Smooth muscle cell (in vitro differentiated cells): ENCODE results near the gene FKRP. TPM values are rescaled to one million over a fixed set of nuclear protein-coding genes. Genes with fewer than 3 reads are reported as not detected.

Experiments
- DNase-seq: peaks from one replicate; lab custom pipeline; 2025; ENCODE audit not compliant: unreplicated experiment; lab: John Stamatoyannopoulos, UW
- H2AFZ ChIP-seq: fragments of 200-600 bp; sonication (generic); 2 replicates; pipeline ENCODE4 v1.6.0; 2016; ENCODE audit warnings: antibody characterized with exemption, low read depth, mild to moderate bottlenecking
- H3F3A ChIP-seq: fragments of 200-600 bp; sonication (generic); 2 replicates; pipeline ENCODE4 v1.6.0; 2017; ENCODE audit warnings: antibody characterized with exemption, low read depth
- H3K27ac ChIP-seq: fragments of 200-600 bp; sonication (generic); 2 replicates; pipeline ENCODE4 v1.5.1; 2016; ENCODE audit warnings: low read depth, mild to moderate bottlenecking
- H3K27me3 ChIP-seq: fragments of 200-600 bp; sonication (generic); 2 replicates; pipeline ENCODE4 v1.6.1; 2016; ENCODE audit warnings: low read depth, mild to moderate bottlenecking
- H3K36me3 ChIP-seq: fragments of 200-600 bp; sonication (generic); 2 replicates; pipeline ENCODE4 v1.5.1; 2016; ENCODE audit warnings: low read depth
- H3K4me1 ChIP-seq: fragments of 200-600 bp; sonication (generic); 2 replicates; pipeline ENCODE4 v1.5.1; 2016; ENCODE audit warnings: low read depth
- H3K4me2 ChIP-seq: fragments of 200-600 bp; sonication (generic); 2 replicates; pipeline ENCODE4 v1.6.0; 2016; ENCODE audit warnings: mild to moderate bottlenecking
- H3K4me3 ChIP-seq: fragments of 200-600 bp; sonication (generic); 2 replicates; pipeline ENCODE4 v1.5.1; 2016; ENCODE audit warnings: mild to moderate bottlenecking
- H3K79me2 ChIP-seq: fragments of 200-600 bp; sonication (generic); 2 replicates; pipeline ENCODE4 v1.6.0; 2016; ENCODE audit warnings: low read depth, mild to moderate bottlenecking
- H3K9ac ChIP-seq: fragments of 200-600 bp; sonication (generic); 2 replicates; pipeline ENCODE4 v1.6.0; 2016; ENCODE audit warnings: low read depth
- H3K9me3 ChIP-seq: fragments of 200-600 bp; sonication (generic); replicated peaks from 2 replicates; pipeline ENCODE4 v1.5.1; 2016; ENCODE audit warnings: low read depth
- H4K20me1 ChIP-seq: fragments of 200-600 bp; sonication (generic); 2 replicates; pipeline ENCODE4 v1.6.0; 2016; ENCODE audit warnings: low read depth
- WGBS: methylation state at CpG from one replicate; pipeline ENCODE4 v1.1.7; 2016; ENCODE audit warnings: low lambda C conversion rate; 5-methylcytosine and 5-hydroxymethylcytosine counted together
- polyA plus RNA-seq: library from polyadenylated mRNA; unstranded; fragments of >200 nt; fragmentation: Nextera tagmentation; extraction: Ambion mirVana; gene quantifications from 2 replicates; pipeline ENCODE4 v1.2.1, GENCODE V29; 2016
- total RNA-seq: library from RNA; depleted of rRNA; stranded (reverse); fragments of >200 nt; gene quantifications from 2 replicates; pipeline ENCODE4 v1.2.3, GENCODE V29; 2014
- TF ChIP-seq, protein P1 (sequence below): fragments of 200-600 bp; sonication (generic); IDR thresholded peaks from 2 replicates; pipeline ENCODE4 v1.5.1; 2017; ENCODE audit warnings: borderline replicate concordance, mild to moderate bottlenecking, antibody characterized with exemption; ENCODE audit not compliant: insufficient read depth, poor library complexity, severe bottlenecking

The FKRP gene
- total and polyA plus RNA-seq, 2 experiments from 2014 or later = 18.9 to 35.2 TPM

DNA sequence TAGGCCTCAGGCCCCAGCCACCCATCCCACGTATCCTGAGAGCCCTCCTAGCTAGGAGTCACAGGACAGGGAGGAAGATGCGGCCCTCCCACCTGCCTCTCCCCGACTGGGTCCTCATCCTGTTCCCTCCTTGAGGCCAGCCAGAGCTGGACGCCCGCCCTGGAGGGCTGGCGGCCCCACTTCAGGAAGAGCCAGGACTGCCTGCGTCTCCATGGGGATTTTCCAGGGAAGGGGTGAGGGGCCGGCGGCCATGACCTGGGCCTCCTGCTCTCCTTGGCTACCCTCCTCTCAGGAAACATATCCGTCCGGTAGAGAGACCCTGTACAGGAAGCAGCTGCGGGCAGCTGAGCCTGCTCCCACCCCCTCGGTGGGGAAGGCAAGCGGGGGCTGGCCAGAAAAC lies 17.6 kb upstream of the FKRP start:
- Histone ChIP-seq H3K27me3 (no peaks in the 10 kb centered on the region), H3K4me3 (no peak overlapping the region), H3K9ac (no peak overlapping the region), H3K4me2 (no peak overlapping the region), H3K4me1 (no peaks in the 10 kb centered on the region), H3K36me3 (no peaks in the 10 kb centered on the region), H3K27ac (no peak overlapping the region), H3F3A (no peaks in the 10 kb centered on the region), H4K20me1 (peaks cover 80% of the 10 kb centered on the region), H3K79me2 (no peaks in the 10 kb centered on the region), H2AFZ (no peak overlapping the region), H3K9me3 (no peaks in the 10 kb centered on the region)
- TF ChIP-seq, protein P1, sequence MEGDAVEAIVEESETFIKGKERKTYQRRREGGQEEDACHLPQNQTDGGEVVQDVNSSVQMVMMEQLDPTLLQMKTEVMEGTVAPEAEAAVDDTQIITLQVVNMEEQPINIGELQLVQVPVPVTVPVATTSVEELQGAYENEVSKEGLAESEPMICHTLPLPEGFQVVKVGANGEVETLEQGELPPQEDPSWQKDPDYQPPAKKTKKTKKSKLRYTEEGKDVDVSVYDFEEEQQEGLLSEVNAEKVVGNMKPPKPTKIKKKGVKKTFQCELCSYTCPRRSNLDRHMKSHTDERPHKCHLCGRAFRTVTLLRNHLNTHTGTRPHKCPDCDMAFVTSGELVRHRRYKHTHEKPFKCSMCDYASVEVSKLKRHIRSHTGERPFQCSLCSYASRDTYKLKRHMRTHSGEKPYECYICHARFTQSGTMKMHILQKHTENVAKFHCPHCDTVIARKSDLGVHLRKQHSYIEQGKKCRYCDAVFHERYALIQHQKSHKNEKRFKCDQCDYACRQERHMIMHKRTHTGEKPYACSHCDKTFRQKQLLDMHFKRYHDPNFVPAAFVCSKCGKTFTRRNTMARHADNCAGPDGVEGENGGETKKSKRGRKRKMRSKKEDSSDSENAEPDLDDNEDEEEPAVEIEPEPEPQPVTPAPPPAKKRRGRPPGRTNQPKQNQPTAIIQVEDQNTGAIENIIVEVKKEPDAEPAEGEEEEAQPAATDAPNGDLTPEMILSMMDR = no peak
- DNase-seq = no peak
- WGBS = 94% methylated on average over 14 of the region's 14 CpGs

DNA sequence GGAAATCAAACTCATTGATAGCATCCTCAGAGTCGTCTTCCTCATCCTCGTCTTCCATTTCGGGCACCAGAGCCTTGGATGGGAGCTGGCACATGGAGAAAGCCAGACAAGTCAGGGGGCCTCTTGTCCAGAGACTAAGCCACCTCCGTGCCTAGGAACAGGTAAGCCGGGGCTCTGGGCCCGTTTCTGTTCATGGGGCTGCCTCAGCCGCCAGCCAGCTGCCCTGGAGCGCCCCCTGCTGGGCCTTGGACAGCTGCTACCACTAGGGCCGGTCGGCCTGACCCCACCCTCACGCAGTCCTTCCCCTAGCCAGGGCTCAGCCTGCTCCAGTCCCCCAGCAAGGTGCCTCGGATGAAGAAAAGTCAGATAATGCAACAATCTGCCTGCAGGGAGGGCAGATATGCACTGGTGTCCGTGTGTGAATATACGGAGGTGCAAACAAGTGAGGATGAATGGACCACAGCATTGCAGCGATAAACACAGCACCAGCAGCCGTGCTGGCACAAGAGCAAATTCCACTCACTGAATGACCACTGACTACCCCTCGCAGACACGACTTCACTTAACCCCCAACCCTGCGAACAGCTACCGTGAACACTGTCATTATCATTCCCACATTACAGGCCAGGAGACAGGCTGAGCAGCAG lies 17.0 kb upstream of the FKRP start:
- no peak overlapping the region for H2AFZ ChIP-seq
- no peaks in the 10 kb centered on the region for H3K9me3 ChIP-seq
- H3K9ac ChIP-seq = no peak overlapping the region
- peak; percentile 10 for DNase-seq
- no peak overlapping the region for H3K27ac ChIP-seq
- WGBS = 63% methylated on average over 20 of the region's 20 CpGs
- H3K4me2 ChIP-seq = no peak overlapping the region
- no peaks in the 10 kb centered on the region for H3K27me3 ChIP-seq
- no peaks in the 10 kb centered on the region for H3K4me1 ChIP-seq
- H4K20me1 ChIP-seq = peaks cover 82% of the 10 kb centered on the region
- TF ChIP-seq, protein P1 = peak; percentile 91
- no peak overlapping the region for H3K4me3 ChIP-seq
- no peaks in the 10 kb centered on the region for H3K36me3 ChIP-seq
- peaks cover 4% of the 10 kb centered on the region for H3K79me2 ChIP-seq
- peaks cover 4% of the 10 kb centered on the region for H3F3A ChIP-seq

DNA sequence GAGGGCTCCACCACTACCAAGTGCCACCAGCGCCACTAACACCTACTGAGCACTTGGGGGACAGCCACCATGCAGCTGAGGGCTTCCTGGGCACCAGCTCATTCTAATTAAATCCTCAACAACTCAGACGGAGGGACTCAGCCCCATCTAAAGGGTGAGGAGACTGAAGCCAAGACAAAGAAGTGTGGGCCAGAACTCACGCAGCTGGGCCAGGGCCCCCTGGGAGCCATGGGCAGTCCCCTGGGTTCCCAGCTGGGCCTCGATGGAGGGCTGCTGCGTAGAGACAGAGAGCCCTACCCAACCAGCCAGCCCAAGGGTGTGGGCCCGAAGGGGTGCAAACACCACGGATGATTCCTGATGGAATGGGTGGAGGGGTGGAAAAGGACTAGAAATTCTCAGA lies 16.2 kb upstream of the FKRP start:
- DNase-seq = no peak
- Histone ChIP-seq H3K79me2 (peaks cover 11% of the 10 kb centered on the region), H3K9me3 (no peaks in the 10 kb centered on the region), H3K4me2 (no peak overlapping the region), H3K27ac (no peak overlapping the region), H2AFZ (no peak overlapping the region), H3F3A (peaks cover 10% of the 10 kb centered on the region), H3K4me3 (no peak overlapping the region), H3K4me1 (no peaks in the 10 kb centered on the region), H3K36me3 (no peaks in the 10 kb centered on the region), H3K27me3 (no peaks in the 10 kb centered on the region), H4K20me1 (peaks cover 91% of the 10 kb centered on the region), H3K9ac (no peak overlapping the region)
- WGBS = 98% methylated on average over 7 of the region's 7 CpGs
- TF ChIP-seq, protein P1 = no peak

DNA sequence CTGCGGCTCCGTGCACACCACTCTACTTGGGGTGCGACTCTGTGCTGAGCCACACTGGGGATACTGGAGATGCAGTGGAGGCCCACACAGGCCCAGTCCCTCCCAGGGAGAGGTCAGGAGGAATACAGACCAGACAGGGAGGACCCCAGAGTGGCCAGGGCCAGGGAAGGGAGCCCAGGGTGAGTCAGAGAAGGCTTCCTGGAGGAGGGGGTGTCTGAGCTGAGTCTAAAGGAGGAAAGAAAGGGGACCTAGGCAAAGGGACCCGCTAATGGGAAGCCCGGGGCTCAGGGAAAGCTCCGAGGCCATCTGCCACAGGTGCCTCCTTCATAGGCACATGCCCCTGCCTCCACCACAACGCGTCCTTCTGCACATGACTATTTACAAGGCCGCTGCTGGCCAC lies 15.7 kb upstream of the FKRP start:
- H3K27me3 ChIP-seq = no peaks in the 10 kb centered on the region
- 98% methylated on average over 9 of the region's 9 CpGs for WGBS
- peaks cover 96% of the 10 kb centered on the region for H4K20me1 ChIP-seq
- no peak overlapping the region for H3K4me2 ChIP-seq
- peak overlapping the region; percentile 57 for H3K27ac ChIP-seq
- no peak overlapping the region for H2AFZ ChIP-seq
- no peaks in the 10 kb centered on the region for H3K4me1 ChIP-seq
- H3K79me2 ChIP-seq = peaks cover 16% of the 10 kb centered on the region
- H3K9ac ChIP-seq = no peak overlapping the region
- H3K4me3 ChIP-seq = no peak overlapping the region
- no peaks in the 10 kb centered on the region for H3K36me3 ChIP-seq
- H3K9me3 ChIP-seq = no peaks in the 10 kb centered on the region
- TF ChIP-seq, protein P1 = no peak
- peaks cover 10% of the 10 kb centered on the region for H3F3A ChIP-seq
- DNase-seq = no peak
